ENCODE results near the gene SEMA3G.

The SEMA3G gene

GRCh38 chr3:52438579-52439425, 6.1 kb downstream of the SEMA3G start:
- DNase-seq (ENCODE audit: low spot score) = no peak

- no peak for DNase-seq (ENCODE audit: low spot score)
Observed at GRCh38 chr3:52438104-52438376, 6.9 kb downstream of the SEMA3G start.

- DNase-seq (ENCODE audit: low spot score) = no peak
Observed at GRCh38 chr3:52437326-52438103, 7.4 kb downstream of the SEMA3G start.

- DNase-seq (ENCODE audit: low spot score) = no peak
Observed at GRCh38 chr3:52436500-52437149, 8.3 kb downstream of the SEMA3G start.

DNA sequence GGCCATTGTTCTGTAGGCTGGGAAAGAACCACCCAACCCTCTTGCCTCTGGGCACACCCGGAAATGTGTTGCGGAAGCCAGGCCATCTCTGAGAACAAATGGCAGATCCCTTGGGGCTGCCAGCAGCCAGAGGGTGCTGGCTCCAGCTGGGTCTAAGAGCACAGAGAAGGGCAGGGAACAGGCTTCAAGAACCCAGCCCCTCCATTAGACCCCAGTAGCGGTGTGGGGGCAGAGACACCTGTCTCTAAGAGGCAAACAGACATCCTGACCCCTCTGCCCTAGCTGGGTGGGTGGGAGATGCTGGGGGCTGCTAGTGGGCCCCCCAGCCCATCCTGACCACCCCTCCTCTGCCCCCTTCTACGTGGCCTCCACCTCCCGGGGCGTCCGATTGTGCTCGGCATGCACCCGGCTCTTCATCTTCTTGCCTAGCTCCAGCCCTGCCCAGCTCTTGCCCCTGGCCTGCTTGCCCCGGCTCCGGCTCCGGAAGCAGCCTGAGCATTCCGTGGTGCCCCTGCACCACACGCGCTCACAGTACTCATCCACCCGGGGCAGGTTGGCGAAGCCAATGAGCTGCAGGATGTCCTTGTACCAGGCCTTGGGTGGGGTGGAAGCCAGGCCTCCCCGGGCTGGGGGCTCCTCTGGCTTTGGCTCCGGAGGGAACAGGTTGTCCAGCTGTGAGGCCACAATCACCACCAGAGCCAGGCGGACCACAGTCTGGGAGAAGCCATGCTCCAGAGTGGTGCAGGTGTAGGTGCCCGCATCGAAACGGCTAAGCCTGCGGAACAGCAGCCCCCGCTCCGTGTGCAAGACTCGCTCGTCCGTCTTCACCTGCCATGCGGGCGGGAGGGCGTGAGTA, 9.4 kb downstream of the SEMA3G start:
- DNase-seq (ENCODE audit: low spot score) = no peak

- DNase-seq (ENCODE audit: low spot score) = no peak
Observed at GRCh38 chr3:52434491-52435115, 10.3 kb downstream of the SEMA3G start.

DNA sequence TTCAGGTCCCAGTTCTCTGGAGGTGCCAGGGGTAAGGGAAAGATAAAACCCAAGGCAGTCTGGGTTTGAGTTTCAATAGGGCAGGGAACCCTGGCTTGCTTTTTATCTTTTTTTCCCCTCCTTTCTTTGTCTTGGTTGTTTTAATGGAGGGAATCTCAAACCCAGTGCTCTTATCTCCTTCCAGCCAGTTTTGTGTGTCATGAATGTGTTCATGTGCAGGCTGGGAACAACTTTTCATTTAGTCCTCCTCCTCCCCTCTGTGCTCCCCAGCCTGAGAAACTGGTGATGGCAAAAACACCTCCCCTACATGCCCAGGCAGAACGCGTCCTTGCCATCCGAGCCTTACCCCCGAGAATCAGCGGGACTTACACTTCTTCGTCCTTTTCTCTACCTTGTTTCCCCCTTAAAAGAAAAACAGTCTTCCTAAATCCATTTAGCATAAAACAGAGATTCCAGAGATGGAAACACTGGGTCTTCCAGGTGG, 10.9 kb downstream of the SEMA3G start:
- no peak for DNase-seq (ENCODE audit: low spot score)

DNA sequence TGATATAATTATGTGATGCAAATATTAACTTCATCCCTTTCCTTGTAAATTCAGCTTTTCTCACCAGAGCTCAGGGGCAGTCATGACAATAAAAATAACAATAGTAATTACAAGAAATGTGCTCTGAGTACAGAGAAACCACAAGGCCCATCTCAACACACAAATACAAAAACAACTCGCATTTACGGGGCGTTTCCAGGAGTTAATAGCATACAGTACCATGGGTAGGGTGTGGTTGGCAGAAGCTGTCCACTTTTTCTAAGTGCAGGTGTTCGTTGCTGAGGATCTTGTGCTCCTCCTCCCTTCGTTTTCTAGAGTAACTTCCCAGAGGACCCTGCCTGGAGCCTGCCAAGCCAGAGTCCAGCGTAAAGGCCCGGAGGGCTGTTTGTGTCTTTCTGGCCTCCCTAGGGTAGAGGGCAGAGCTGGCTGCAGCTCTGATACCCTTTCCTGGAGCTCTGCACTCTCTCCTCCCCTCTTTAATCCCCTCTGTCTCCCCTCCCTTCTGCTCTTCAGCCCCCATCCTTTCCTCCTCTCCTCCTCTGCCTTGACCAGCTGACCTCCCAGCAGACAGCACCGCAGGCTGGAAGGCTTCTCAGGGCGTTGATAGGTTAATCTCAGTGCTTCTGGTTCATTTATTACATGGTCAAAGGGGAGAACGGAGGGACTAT, 11.4 kb downstream of the SEMA3G start:
- no peak for DNase-seq (ENCODE audit: low spot score)

DNA sequence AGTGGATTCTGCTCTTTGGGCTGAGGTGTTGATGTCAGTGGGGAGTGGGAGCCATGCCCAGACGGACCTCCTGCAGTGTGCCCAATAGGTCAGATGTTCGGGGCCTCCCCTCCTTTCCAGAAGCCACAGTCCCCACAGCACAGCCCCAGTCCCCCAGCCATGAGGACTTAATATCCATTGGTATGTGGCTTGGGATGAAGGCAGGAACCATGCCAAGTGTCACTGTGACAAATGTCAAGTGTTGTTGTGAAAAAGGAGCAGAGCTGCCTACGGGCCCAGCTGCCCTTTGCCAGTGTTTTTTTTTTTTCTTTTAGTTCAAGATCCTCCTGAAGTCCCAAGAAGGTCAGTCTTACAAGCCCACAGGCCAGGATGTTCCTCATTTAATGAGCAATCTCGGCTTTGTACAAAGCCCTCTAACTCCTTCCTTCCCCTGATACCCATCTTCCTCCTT, 12.2 kb downstream of the SEMA3G start:
- DNase-seq (ENCODE audit: low spot score) = no peak

- DNase-seq (ENCODE audit: low spot score) = no peak
Observed at GRCh38 chr3:52432225-52432624, 12.7 kb downstream of the SEMA3G start.

DNA sequence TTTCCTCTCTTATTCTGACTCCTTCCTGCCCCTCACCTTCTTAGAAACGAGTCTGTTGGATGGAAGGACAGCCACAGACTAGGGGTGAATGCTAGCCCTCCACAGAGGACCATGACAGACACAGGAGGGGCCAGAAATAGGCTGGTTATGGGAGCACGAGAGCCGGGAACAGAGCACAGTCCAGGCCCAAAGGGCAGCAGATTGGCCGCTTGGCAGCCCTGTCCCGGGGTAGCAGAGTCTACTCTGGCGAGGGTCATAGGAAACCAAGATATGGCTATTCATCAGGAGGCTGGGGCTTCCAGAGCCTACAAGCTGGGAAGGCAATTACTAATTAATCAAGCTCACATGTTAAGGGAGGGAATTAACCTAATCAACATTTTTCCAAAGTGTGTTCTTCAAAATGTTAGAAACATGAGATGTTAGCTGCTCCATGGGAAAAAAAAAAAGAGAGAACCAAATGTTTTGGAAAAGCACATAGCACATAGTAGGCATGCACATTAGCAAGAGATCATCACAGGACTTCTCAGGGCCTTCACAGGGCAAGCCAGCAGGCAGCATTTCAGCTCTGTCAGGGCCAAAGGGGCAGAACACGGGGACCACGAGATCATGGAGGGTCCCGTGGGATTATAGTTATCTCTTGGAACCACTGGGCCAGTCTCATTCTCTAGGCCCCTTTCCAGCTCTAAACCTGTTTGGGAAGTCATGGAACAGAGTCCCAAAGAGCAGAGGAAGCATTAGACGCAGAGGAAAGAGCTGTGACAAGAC, 13.3 kb downstream of the SEMA3G start:
- DNase-seq (ENCODE audit: low spot score) = no peak

DNA sequence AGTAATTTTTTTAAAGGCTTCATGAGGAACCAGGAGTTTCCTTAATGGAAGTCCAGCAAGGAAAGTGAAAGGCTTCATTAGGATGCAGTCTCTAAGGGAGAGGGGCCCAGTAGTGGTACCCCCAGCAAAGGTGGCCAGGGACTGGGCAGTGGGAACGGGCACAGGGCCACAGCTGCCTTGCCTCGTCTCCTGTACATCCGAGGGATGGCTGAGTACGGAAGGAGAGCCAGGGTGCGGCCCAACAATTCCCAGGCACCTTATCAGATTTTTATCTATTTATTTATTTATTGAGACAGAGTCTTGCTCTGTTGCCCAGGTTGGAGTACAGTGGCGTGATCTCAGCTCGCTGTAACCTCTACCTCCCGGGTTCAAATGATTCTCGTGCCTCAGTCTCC, 14.5 kb downstream of the SEMA3G start:
- no peak for DNase-seq (ENCODE audit: low spot score)

- DNase-seq (ENCODE audit: low spot score) = no peak
Observed at GRCh38 chr3:52429779-52430415, 15.0 kb downstream of the SEMA3G start.

- no peak for DNase-seq (ENCODE audit: low spot score)
Observed at GRCh38 chr3:52429031-52429430, 15.9 kb downstream of the SEMA3G start.

DNA sequence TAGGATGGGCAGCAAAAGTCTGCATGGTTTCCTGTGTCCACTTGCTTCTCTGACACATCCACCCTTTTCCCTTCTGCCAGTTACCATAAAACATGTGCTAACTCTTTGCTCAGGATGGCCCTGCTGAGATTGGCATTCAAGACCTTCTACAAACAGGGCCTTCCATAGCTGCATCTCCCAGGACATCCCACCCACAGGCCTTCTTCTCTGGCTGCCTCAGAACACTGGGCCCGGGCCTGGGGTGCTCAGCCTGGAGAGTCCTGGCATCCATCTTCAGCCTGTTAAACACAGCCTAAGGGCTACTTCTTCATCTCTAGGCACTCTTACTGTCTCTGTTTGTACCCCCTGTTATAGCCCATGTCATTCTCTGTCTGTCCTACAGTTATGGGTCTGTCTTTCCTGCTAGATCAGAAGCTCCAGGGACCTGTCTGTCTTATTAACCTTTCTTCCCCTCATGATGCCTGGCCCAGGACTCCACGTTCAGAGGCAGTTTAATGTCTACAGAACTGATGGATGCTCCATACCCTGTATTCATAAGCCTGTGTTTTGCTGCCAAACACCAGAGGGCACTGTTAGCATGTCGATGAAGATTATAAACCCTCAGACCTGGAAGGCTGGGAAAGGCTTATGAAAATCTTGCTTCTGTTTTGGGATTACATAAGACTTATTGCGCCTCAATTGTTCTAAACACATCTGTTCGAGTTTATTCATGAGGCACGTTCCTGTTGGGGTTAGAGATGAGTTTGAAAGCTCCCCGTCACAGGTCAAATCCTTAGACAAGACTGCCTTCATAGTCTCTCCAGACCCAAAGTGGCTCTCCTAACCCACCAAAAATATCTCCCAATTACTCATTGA, 16.5 kb downstream of the SEMA3G start:
- DNase-seq (ENCODE audit: low spot score) = peak; percentile 67

DNA sequence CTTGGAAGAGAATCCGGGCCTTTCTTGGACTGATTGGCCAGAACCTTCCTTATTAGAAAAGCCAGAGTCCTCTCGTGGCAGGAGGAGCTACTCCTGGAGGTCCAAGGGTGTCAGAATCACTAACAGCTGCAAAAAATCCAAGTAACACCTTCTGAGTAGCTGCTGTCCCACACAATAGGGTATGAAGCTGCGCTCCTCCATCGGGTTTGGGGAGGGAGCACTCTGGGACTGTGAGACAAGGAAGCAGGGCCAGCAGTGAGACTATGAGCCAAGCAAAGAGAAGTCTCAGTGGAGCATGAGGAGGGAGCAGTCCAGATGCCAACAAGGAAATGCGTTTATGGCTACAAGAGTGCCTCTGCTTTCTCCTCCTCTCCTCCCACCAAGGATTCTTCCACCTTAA, 21.7 kb downstream of the SEMA3G start:
- no peak for DNase-seq (ENCODE audit: low spot score)

- no peak for DNase-seq (ENCODE audit: low spot score)
Observed at GRCh38 chr3:52422669-52423068, 22.2 kb downstream of the SEMA3G start.

GRCh38 chr3:52420388-52420787, 24.5 kb downstream of the SEMA3G start:
- no peak for DNase-seq (ENCODE audit: low spot score)

GRCh38 chr3:52415800-52416199, 29.1 kb downstream of the SEMA3G start:
- DNase-seq (ENCODE audit: low spot score) = no peak

Measured in SW480 (cell line).